Astrocyte (in vitro differentiated cells and primary cell): Measurements from ENCODE around the gene CDCA4. TPM values are rescaled to one million over a fixed set of nuclear protein-coding genes. Genes with fewer than 3 reads are reported as not detected.
A peak's percentile ranks its signal among the peaks of the same experiment; 100 is the strongest.

ENCODE experiments used
- DNase-seq: peaks from one replicate; pipeline ENCODE4 v3.0.0-alpha.2; 2010; ENCODE audit warnings: low read depth
- FAIRE-seq: peaks from 2 replicates; lab custom pipeline; 2011; peaks lifted over from hg19 to GRCh38; lab: Jason Lieb, UNC
- H2AFZ ChIP-seq: 2 replicates; pipeline ENCODE4 v1.6.0; 2012; ENCODE audit warnings: low read depth, low read length, inconsistent platforms
- H3K27ac ChIP-seq: 2 replicates; pipeline ENCODE4 v1.5.1; 2011; ENCODE audit warnings: low read depth, low read length, inconsistent platforms
- H3K27me3 ChIP-seq: 2 replicates; pipeline ENCODE4 v1.6.0; 2011; ENCODE audit warnings: low read length, inconsistent platforms; ENCODE audit not compliant: insufficient read depth
- H3K36me3 ChIP-seq: 2 replicates; pipeline ENCODE4 v1.5.1; 2011; ENCODE audit warnings: low read length, inconsistent platforms; ENCODE audit not compliant: insufficient read depth
- H3K4me1 ChIP-seq: 2 replicates; pipeline ENCODE4 v1.5.1; 2011; ENCODE audit warnings: low read length, inconsistent platforms; ENCODE audit not compliant: insufficient read depth
- H3K4me2 ChIP-seq: 2 replicates; pipeline ENCODE4 v1.6.0; 2012; ENCODE audit warnings: low read length, inconsistent platforms
- H3K4me3 ChIP-seq: 2 replicates; pipeline ENCODE4 v1.5.1; 2011; ENCODE audit warnings: low read depth, mild to moderate bottlenecking, low read length, inconsistent platforms; ENCODE audit not compliant: insufficient read depth
- H3K79me2 ChIP-seq: 2 replicates; pipeline ENCODE4 v1.6.0; 2012; ENCODE audit warnings: mild to moderate bottlenecking, low read length, inconsistent platforms; ENCODE audit not compliant: insufficient read depth
- H3K9ac ChIP-seq: 2 replicates; pipeline ENCODE4 v1.6.0; 2012; ENCODE audit warnings: mild to moderate bottlenecking, low read length, inconsistent platforms
- H3K9me3 ChIP-seq: 2 replicates; pipeline ENCODE4 v1.5.1; 2012; ENCODE audit warnings: low read depth, mild to moderate bottlenecking, low read length, inconsistent platforms; ENCODE audit not compliant: insufficient read depth
- H4K20me1 ChIP-seq: 2 replicates; pipeline ENCODE4 v1.6.0; 2012; ENCODE audit warnings: low read length, inconsistent platforms; ENCODE audit not compliant: insufficient read depth
- H3K27ac Mint-ChIP-seq: one replicate; pipeline ENCODE4 v1.8.0; 2021; ENCODE audit warnings: mild to moderate bottlenecking, mixed read lengths; ENCODE audit not compliant: unreplicated experiment
- H3K27me3 Mint-ChIP-seq: one replicate; pipeline ENCODE4 v1.8.0; 2021; ENCODE audit warnings: low read depth, mixed read lengths; ENCODE audit not compliant: unreplicated experiment
- H3K36me3 Mint-ChIP-seq: one replicate; pipeline ENCODE4 v1.8.0; 2021; ENCODE audit warnings: low read depth, mixed read lengths; ENCODE audit not compliant: unreplicated experiment
- H3K4me1 Mint-ChIP-seq: one replicate; pipeline ENCODE4 v1.8.0; 2021; ENCODE audit warnings: low read depth, mixed read lengths; ENCODE audit not compliant: unreplicated experiment
- H3K4me3 Mint-ChIP-seq: one replicate; pipeline ENCODE4 v1.8.0; 2021; ENCODE audit warnings: mild to moderate bottlenecking, moderate library complexity, mixed read lengths; ENCODE audit not compliant: unreplicated experiment
- H3K9me3 Mint-ChIP-seq: one replicate; pipeline ENCODE4 v1.8.0; 2021; ENCODE audit warnings: mild to moderate bottlenecking, mixed read lengths; ENCODE audit not compliant: unreplicated experiment
- EZH2 ChIP-seq: IDR thresholded peaks from 2 replicates; pipeline ENCODE4 v1.6.1; 2012; ENCODE audit warnings: mild to moderate bottlenecking, low read length, inconsistent platforms; ENCODE audit not compliant: insufficient read depth
- total RNA-seq: library from RNA; stranded (reverse); gene quantifications from 2 replicates; pipeline ENCODE4 v1.2.1, GENCODE V29; 2021
- TF ChIP-seq, protein P1 (sequence below): IDR thresholded peaks from 2 replicates; pipeline ENCODE4 v1.5.1; 2011; ENCODE audit warnings: low read depth, mild to moderate bottlenecking, inconsistent platforms, low read length, moderate library complexity; ENCODE audit not compliant: insufficient read depth

CDCA4 gene
- total RNA-seq, 1 donor from 2014 or later: 11.3 TPM

- Histone ChIP-seq H3K9ac (no peak overlapping the region), H3K4me1 (peaks cover 13% of the 10 kb centered on the region), H3K9me3 (no peaks in the 10 kb centered on the region), H3K27me3 (no peaks in the 10 kb centered on the region), H3K27ac (no peak overlapping the region), H2AFZ (no peak overlapping the region), H3K4me2 (no peak overlapping the region), H3K36me3 (no peaks in the 10 kb centered on the region), H4K20me1 (peaks cover 3% of the 10 kb centered on the region), H3K4me3 (no peak overlapping the region), H3K79me2 (no peaks in the 10 kb centered on the region)
- H3K4me1 Mint-ChIP-seq: peaks cover 16% of the 10 kb centered on the region
- H3K36me3 Mint-ChIP-seq: no peaks in the 10 kb centered on the region
- peaks cover 10% of the 10 kb centered on the region for H3K27me3 Mint-ChIP-seq
- no peaks in the 10 kb centered on the region for H3K9me3 Mint-ChIP-seq
- TF ChIP-seq EZH2: no peak
- TF ChIP-seq, protein P1, sequence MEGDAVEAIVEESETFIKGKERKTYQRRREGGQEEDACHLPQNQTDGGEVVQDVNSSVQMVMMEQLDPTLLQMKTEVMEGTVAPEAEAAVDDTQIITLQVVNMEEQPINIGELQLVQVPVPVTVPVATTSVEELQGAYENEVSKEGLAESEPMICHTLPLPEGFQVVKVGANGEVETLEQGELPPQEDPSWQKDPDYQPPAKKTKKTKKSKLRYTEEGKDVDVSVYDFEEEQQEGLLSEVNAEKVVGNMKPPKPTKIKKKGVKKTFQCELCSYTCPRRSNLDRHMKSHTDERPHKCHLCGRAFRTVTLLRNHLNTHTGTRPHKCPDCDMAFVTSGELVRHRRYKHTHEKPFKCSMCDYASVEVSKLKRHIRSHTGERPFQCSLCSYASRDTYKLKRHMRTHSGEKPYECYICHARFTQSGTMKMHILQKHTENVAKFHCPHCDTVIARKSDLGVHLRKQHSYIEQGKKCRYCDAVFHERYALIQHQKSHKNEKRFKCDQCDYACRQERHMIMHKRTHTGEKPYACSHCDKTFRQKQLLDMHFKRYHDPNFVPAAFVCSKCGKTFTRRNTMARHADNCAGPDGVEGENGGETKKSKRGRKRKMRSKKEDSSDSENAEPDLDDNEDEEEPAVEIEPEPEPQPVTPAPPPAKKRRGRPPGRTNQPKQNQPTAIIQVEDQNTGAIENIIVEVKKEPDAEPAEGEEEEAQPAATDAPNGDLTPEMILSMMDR: no peak
- FAIRE-seq: no peak
- no peak overlapping the region for H3K4me3 Mint-ChIP-seq
- no peak overlapping the region for H3K27ac Mint-ChIP-seq
- DNase-seq: no peak
These were observed 40.0 kb upstream of the CDCA4 start for GRCh38 chr14:105060751-105061427.

DNA sequence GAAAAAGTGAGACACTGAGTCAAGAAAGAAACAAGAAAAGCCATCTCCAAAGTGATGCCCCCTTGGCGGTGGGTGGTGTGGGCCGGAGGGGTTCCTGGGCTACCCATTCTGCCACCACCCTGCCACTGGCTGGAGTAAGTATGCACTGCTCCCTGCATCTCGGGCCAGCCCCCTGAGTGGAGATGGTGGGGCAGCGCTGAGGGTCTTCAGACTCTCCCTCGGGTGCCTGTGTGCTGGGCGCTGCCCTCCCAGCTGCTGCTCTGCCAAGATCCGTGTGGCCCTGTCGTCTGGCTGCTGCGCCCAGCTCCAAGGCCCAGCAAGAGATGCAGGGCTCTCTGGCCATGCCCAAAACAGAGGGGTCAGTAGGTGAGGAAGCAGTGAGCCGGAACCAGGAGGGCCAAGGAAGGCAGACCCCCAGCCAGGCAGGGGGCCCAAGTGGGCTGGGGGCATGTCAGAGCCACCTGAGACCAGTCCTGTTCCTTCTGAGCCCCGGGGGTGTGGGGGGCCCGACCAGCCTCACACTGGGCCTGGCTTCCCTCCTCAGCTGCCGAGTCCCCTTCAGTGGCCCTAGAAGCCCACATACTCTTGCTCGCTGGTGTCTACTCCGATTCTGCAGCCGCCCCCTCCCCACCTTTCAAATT, 39.2 kb upstream of the CDCA4 start:
- H3K4me3 ChIP-seq: no peak overlapping the region
- H3K4me1 ChIP-seq: peaks cover 5% of the 10 kb centered on the region
- H3K4me2 ChIP-seq: no peak overlapping the region
- FAIRE-seq (no peak), DNase-seq (no peak)
- no peak overlapping the region for H3K9ac ChIP-seq
- H3K4me3 Mint-ChIP-seq: no peak overlapping the region
- H3K27ac Mint-ChIP-seq: peak overlapping the region; percentile 80
- no peaks in the 10 kb centered on the region for H3K9me3 Mint-ChIP-seq
- H2AFZ ChIP-seq: no peak overlapping the region
- H4K20me1 ChIP-seq: peaks cover 7% of the 10 kb centered on the region
- no peak for TF ChIP-seq EZH2
- TF ChIP-seq, protein P1: no peak
- H3K79me2 ChIP-seq: no peaks in the 10 kb centered on the region
- no peaks in the 10 kb centered on the region for H3K36me3 Mint-ChIP-seq
- no peaks in the 10 kb centered on the region for H3K36me3 ChIP-seq
- peaks cover 15% of the 10 kb centered on the region for H3K4me1 Mint-ChIP-seq
- peaks cover 13% of the 10 kb centered on the region for H3K27me3 Mint-ChIP-seq
- H3K9me3 ChIP-seq: no peaks in the 10 kb centered on the region
- no peak overlapping the region for H3K27ac ChIP-seq
- H3K27me3 ChIP-seq: peaks cover 3% of the 10 kb centered on the region
